IPS DF 19.7 (cell line): Measurements from ENCODE around the gene TUBA4B.
"Not testable (repeated sequence)": the region's sequence is repeated elsewhere in the genome, so short reads cannot be mapped to it uniquely, and the experiment has no call there.

Experiments used
- DNase-seq: peaks from one replicate; pipeline ENCODE4 v3.0.0-alpha.2; 2013; ENCODE audit warnings: low read depth, low spot score

The TUBA4B gene

DNA sequence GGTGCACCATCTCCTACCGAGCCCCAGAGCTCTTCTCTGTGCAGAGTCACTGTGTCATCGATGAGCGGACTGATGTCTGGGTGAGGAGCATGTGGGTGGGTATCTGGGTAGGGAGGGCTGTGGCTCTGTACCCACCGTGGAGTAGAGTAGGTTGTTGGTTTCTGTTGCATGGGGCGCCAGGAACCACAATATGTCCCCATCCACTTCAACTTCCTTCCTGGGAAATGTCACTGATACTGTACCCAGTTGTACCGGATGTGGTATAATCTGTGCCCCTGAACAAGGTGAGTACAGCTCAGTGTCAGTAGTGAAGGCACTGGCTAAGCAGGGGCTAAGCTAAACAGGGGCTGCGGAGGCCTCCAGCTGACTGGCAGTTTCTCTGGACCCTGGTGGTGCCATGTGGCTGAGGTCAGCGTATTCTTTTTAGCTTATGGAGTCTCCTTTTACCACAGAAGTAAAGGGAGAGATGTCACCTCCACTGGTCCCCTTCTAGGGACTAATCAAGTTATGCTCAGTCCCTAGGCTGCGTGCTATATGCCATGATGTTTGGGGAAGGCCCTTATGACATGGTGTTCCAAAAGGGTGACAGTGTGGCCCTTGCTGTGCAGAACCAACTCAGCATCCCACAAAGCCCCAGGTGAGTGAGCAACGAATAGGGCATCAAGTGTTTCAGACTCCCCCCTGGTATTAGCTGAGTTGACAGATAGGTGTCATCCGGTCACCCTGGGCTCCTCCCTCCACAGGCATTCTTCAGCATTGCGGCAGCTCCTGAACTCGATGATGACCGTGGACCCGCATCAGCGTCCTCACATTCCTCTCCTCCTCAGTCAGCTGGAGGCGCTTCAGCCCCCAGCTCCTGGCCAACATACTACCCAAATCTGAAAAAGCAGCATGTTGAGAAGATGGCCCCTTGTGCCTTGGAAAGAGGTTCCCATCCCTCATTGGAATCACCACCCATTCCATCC, 5.1 kb upstream of the TUBA4B start:
- DNase-seq: no peak

DNA sequence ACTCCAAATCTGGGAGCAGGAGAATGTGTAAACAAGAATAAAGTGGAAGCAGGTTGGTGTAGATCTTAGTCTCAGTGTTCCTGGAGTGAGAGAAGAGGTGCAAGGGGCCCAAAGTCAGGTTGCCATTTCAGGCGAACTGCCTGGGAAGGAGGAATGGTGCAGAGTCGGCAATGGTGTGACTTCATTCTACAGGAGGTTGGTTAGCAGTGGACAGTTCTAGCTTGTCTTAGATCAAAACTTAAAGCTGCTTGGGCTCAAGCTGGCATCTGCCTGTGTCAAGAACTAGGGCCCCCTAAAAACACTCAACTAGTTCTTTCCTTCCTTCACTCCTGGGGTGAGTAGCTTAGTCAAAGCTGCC, 4.2 kb upstream of the TUBA4B start:
- DNase-seq: no peak

DNA sequence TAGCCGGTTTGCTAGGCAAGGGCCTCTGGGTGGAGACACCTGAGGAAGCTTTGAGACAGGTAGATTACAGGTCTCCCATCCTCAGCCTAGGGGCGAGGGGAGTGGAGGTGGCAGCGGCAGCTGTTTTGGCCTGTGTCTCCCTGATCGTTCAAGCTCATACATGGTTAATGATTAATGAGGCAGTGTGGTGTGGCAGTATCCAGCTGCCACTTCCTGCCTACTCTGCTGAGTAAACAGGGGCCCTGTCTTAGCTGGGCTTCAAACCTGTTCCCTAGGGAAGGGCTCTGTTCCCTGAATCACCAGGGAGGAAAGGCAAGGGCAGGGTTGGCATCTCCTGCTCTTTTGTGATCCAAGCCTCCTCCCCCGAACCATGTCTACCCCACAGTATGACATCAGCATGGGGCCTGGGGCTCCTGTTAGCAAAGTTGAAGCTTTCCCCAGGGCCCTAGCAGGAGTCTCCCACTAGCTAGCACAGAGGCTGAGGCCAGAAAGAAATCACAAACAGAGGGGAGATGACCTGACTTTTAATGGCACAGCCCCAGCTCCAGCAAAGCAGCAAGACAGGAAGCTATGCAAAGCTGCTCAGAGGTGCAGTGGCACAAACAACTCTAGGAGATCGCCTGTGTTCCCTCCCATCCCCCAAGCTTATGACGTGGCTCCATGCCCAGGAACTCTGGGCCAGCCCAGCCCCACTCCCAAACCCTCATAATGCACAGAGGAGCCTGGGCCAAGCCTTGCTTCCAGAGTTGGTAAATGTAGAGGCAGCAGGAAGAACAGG, 3.7 kb upstream of the TUBA4B start:
- DNase-seq: no peak

DNA sequence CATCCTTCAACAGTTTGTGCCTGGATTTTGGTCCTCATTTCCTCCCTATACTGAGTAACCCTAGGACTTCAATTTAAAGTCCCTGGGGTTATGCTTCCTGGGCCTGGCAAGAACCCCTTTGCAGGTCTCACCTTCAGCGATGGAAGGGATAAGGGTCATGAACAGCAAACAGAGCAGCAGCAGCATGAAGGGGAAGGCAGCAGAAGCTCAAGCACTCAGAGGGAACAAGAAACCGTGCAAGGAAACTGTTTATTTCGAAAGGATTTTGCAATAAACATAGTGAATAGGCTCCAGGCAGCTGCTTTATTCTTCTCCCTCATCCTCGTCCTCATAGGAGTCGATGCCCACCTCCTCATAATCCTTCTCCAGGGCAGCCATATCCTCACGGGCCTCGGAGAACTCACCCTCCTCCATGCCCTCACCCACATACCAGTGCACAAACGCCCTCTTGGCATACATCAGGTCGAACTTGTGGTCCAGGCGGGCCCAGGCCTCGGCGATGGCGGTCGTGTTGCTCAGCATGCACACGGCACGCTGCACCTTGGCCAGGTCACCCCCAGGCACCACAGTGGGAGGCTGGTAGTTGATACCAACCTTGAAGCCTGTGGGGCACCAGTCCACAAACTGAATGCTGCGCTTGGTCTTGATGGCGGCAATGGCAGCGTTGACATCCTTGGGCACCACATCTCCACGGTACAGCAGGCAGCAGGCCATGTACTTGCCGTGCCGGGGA, 2.8 kb upstream of the TUBA4B start:
- no peak for DNase-seq

DNA sequence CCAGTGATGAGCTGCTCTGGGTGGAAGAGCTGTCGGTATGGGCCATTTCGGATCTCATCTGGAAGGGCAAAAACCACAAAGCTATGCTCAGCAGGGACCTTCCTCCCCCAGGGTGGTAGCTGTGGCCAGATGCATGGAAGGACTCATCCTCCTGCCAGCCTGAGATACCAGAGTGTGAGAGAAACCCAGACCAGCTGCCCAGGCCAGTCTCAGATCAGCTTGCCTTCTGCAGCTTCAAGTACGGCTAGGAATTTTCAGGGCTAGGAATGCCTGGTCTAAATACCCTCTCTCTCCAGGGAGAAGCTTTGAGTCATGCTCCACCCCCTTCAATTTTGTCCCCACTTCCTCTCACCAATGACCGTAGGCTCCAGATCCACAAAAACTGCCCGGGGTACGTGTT, 1.4 kb upstream of the TUBA4B start:
- DNase-seq: no peak

DNA sequence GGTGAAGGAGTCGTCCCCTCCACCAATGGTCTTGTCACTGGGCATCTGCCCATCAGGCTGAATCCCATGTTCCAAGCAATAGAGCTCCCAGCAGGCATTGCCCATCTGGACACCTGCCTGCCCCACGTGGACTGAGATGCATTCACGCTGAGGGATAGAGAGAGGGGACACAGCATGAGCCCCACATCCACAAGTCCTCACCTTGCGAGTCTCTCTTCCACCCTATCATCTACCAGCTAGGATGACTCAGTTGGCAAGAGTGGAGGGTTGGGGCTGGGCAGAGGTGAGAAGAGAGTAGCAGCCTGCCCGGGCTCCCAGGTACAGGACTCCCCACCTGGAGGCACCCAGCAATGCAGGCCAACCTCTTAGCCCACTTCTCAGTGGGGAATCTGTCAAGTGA, 959 bp upstream of the TUBA4B start:
- no peak for DNase-seq

DNA sequence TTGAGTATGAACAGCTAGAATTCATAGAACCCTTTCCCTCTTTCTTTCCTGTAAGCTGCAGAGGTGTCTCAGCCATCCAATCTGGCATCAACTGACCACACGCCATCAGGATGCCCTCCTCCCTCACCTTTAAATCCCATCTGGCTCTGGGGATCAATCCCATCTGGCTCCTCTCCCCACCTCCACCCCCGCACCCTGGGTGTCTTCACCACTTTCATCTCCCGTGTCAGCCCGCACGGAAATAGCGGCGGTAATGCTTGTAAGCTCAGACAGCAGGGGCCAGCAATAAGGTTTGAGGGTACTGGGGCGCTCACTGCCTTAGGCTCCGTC, 508 bp upstream of the TUBA4B start:
- no peak for DNase-seq

DNA sequence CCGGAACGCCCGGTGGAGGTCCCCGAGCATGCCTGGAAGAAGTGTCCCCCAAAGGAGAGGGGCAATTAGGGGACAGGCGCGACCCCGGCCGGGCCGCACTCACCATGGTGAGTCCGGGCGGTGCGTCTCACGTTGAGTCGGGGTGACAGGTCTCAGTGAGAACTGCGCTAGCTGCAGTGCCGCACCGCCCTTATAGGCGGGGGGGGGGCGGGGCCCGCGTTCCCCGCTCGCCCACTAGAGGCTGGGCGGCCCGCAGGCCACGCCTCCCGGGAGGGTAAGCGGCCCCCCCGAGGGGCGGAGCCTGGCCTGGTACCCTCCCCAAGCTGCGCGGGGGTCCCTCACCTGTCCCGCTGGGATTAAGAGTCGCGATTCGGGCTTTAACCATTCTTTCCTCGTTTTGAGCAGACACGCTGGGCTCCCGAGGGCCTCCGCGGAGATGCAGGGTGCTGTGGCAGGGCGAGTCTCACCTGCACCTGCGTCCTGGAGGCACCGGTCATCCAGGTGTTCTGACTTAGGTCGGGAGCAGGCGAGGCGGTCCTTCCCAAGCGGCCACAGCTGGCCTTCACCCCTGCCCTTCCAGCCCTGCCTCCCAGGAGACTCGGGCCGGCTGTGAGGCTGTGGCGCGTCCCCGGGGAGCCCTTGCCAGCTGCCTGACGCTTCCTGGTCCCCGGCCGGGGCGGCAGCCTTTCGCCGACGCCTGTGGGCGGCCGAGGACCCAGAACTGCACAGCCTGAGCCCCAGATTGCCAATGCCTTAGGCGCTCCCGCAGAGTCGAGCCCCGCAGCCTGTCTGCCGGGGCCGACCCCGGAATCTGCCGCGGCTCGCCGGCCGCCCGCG, 928 bp downstream of the TUBA4B start, which contains the start of gene TUBA4A:
TSS of gene TUBA4A (minus strand) at position 166 of the 837 bp plus-strand sequence. CDS start at position 106, 60 bp downstream.
- DNase-seq: no peak

DNA sequence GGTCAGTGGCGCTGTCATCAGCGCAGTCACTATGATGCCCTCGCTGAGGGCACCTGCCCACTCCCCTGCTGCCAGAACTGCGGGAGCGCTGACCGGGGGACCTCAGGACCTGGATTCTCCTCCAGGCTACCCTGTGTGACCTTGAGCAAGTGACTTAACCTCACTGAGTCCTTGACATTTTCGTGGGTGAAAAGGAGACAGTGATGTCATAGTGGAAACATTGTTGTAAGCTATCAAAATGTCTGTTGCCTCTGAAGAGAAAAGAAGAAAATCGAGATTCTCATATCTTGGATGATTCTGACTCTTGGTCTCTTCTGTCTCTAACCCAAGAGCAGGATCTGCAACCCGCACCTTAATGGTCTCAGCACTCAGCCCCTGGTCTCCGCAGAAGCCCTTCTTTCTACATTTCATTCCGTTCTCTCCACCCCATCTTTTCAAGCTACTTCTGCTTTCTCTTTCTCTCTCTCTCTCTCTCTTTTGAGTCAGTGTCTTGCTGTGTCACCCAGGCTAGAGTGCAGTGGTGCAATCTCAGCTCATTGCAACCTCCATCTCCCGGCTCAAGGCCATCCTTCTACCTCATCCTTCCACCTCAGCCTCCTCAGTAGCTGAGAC, 1.7 kb downstream of the TUBA4B start:
- DNase-seq: no peak

DNA sequence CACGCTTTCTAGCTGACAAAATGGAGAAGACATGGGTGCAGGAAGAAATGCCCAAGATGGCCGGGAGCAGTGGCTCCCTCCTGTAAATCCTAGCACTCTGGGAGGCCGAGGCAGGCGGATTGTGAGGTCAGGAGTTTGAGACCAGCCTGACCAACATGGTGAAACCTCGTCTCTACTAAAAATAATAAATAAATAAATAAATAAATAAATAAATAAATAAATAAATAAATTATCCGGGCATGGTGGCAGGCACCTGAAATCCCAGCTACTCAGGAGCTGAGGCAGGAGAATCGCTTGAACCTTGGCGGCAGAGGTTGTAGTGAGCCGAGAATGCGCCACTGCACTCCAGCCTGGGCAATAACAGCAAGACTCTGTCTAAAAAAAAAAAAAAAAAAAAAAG, 5.9 kb downstream of the TUBA4B start:
- DNase-seq: not testable (repeated sequence)

DNA sequence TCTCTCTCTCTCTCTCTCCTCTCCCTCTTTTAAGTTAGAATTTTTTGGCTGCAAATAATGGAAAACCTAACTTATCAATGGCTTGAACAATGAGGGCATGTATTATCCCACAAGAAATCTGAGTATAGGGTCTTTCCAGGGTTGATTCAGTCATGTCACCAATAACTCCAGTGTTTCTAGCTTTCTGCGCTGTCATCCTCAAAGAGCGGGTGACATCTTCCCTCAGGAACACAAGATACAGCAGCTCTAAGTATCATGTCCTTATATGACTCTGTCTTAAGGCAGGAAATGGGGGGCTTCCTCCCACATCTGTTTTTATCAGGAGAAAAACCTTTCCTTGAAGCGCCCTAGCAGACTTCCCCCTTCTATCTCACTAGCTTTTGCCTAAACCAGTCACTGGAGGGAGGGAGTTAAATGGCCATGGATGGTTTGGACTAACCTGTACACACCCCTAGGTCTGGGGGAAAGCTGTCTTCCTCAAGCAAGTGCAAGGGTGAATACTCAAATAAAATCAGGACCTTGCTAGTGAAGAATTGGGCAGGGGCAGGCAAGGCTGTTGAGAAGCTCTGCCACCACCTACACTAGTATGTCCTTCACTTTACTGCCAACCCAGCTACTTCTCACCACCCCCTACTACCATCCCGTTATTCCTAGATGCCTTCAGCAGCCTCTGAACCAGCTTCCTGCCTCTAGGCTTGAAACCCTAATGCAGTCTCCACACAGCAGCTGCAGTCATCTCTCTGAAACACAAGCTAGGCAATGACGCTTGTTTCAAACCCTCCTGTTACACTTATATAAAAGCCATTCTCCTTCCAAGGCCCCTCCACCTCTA, 8.2 kb downstream of the TUBA4B start:
- no peak for DNase-seq

DNA sequence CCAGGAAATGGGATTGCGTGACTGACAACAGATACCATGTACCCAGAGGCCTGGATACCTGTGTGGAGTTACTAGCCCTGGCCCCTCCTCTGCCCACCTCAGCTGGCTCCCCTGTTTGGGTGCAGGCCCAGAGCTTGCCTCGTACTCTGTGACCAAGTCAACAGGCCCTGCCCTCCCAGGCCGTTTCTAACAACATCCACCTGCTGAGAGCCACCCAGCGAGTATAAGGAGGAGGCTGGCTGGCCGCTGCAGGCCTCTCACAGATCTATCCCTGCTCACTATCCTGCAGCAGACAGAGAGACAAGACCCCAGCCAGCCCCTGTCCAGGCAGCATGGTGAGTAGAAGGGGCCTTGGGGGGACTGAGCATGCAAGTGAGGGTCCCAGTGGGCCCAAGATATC, 13.2 kb downstream of the TUBA4B start:
- DNase-seq: no peak

DNA sequence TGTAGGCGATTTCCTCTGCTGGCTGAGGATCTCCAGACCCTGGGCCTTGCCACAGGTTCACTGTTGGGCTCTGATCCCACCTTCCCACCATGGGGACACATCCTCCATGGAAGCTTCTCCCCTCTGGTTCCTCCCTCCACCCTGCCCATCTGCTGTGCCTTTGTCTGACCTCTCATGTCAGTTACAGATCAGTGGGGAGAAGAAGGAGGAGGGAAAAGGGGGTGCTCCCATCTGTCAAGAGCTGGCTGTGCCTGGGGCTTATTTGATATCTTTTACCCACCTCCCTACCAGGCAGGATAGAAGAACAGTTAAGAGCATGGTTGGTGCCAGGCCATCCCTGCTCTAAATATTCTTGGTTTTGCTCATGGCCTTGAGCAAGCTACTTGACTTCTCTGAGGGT, 13.8 kb downstream of the TUBA4B start:
- no peak for DNase-seq

DNA sequence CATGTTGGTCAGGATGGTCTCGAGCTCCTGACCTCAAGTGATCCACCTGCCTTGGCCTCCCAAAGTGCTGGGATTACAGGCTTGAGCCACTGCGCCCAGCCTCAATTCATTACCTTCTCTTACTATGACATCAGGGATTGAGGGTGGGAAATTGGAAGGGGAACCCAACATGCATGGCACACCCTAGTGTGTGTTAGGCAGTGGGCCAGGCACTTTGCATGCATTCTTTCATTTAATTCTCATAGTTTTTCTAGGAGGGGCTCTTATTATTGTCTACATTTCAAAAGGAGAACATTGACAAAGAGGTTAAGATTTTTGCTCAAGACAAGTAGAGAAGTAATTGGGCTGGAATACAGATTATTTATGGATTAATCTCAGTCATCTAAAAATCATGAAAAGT, 15.3 kb downstream of the TUBA4B start:
- no peak for DNase-seq

DNA sequence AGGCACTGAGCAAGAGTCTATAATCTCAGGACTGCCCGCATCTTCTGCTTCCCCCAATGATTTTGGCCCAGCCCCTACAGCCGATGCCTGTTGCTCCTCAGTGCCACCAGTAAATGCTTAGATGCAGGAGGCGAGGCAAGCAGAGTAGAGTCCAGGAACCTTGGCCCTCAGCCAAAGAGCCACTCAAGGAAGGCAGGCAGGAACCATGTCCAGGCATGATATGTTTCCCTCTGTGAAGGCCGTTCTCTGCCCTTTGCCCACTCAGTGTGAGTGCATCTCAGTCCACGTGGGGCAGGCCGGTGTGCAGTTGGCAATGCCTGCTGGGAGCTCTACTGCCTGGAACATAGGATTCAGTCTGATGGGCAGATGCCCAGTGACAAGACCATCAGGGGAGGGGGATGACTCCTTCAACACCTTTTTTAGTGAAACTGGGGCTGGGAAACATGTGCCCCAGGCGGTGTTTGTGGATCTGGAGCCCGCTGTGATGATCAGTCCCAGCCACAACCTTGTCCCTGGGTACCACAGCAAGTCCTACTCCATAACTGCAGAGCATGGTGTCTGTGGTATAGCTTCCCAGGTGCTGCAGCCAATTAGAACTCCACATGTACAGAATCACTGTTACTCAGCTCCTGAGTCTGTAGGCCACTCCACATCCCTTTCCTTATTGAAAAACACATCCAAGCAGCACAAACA, 16.5 kb downstream of the TUBA4B start:
- no peak for DNase-seq

DNA sequence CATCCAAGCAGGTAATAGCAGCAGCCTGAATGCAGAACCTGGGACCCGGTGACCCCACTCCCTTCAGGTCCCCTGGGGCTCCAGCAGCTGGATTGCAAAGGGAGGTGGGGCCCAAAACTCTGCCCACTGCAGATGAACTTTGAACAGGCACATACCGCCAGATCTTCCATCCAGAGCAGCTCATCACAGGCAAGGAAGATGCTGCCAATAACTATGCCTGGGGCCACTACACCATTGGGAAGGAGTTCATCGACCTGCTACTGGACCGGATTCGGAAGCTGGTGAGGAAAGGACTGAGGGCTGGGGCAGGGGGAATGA, 17.0 kb downstream of the TUBA4B start:
- no peak for DNase-seq

DNA sequence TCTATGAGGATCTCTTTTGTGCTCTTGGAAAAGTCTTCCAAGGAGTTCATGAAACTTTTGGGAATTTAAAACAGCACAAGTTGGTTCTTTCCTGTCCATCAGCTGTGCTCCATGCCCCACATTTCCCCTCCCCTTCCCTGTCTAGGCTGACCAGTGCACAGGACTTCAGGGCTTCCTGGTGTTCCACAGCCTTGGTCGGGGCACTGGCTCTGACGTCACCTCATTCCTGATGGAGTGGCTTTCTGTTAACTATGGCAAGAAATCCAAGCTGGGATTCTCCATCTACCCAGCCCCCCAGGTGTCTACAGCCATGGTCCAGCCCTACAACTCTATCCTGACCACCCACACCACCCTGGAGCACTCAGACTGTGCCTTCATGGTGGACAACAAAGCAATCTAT, 18.0 kb downstream of the TUBA4B start:
- DNase-seq: no peak

DNA sequence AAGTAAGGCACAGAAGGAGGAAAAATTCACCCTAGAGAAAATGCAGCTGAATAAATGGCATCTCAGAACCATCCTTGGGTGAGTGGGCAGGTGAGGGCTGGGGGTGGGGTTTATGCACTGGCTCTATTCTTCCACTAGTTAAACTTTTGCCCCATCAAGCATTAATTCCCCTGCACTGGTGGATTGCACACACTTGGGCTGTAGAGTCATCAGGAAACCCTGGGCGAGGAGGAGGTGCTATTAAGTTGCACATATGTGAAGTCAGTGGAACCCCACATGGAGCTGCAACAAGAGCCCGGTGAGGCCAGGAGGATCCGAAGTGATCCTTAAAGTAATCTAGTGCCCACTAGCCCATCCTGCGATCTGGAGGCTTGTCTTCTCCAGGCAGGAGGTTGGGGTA, 19.3 kb downstream of the TUBA4B start:
- DNase-seq: no peak

DNA sequence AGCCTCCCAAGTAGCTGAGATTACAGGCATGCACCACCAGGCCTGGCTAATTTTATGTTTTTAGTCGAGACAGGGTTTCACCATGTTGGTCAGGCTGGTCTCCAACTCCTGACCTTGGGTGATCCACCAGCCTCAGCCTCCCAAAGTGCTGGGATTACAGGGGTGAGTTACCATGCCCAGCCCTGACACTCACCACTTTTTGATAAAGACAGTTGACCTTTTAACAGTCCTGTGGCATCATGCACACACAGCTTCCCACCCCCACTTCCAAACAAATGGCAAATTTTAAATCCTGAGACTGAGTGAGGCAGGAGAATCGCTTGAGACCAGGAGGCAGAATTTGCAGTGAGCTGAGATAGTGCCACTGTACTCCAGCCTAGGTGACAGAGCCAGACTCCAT, 20.0 kb downstream of the TUBA4B start:
- DNase-seq: no peak

DNA sequence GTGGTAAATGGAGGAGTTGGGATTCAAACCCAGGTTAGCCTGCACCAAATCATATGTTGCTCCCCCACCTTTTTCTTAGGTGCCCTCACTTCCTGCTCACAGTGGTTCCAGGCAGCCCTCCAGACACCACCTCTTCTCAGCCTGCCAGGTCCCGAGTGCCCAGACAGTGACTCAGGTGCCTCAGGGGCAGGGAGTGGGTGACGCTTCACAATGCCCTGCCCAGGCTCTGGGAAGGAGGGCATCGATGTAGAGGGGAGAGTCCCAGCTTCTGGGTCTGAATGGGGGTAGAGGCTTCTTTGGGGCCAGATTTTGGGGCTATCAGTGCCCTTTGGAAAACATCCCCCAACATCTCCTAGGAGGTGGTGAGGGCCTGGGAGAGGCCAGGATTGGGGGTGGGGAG, 20.9 kb downstream of the TUBA4B start:
- no peak for DNase-seq
